ENCODE results near the gene NUBP2. TPM values are rescaled to one million over a fixed set of nuclear protein-coding genes. Genes with fewer than 3 reads are reported as not detected.

The NUBP2 gene
- total RNA-seq, 8 experiments from 2014 or later: 53.7 to 89.6 (median 67.6) TPM

DNA sequence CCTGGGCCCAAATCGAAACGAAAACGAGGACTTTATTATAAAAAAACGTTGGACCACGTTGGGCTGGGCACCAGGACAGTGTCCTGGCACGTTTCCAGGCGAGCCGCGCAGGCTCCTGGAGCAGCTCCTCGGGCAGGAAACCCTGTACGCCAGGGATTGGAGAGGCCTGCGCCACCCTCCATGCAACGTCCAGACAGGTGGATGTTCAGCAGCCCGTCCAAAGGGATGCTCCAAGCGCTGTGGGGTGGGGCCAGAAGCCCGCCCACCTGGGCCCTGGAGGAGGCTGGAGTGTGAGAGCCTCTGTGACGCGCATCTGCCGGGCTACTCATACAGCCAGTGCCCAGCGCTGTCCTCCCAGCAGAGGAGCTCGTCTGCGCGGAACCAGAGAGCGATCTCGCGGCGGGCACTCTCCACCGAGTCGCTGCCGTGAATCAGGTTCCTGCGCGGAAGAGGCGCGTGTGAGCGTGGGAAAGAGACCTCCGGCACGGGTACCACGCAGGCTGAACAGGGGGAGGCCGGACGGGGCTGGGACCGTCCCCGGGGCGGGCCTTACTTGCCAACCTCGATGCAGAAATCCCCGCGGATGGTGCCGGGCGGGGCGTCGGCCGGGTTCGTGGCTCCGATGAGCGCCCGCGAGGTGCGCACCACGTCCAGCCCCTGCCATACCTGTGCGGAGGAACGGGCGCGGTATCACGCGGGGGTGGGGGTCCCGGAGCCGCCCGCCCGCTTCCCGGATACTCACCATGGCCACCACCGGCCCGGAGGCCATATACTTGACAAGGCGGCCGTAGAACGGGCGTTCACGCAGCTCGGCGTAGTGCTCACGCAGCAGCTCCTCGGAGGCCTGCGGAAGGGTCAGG lies 12.2 kb upstream of the NUBP2 start:
- Histone ChIP-seq H3K27ac (peak overlapping the region; percentile 93 to 95), H3K4me3 (peak overlapping the region; percentile 73 to 96 (median 84)), H3K4me1 (replicated peaks in 1 of 2) (peaks cover 16 to 17% of the 10 kb centered on the region in 2 donors)
- WGBS, 10 experiments: 0 to 100% (median 30%) methylated on average over 1 to 19 of the region's 81 CpGs; no CpG with 5 or more reads in 5 of the 10 experiments
- peak; percentile 1 to 14 (median 4) for ATAC-seq (replicated peaks in 6 of 8)
- in situ Hi-C loops (cut with MboI; ENCODE audit: low pct_unique_long_range_greater_than_20kb in 2 of 9, low sequenced_read_pairs in 9 of 9, unreplicated experiment in 9 of 9): no loop called here

- Histone ChIP-seq H3K27ac (peak within 1 kb of the TSS; percentile 93 to 95), H3K4me3 (peak within 1 kb of the TSS; percentile 73 to 96 (median 84)), H3K4me1 (replicated peaks in 1 of 2) (peaks cover 16 to 17% of the 10 kb centered on the region in 2 donors)
- in situ Hi-C loops (cut with MboI; ENCODE audit: low pct_unique_long_range_greater_than_20kb in 2 of 9, low sequenced_read_pairs in 9 of 9, unreplicated experiment in 9 of 9): no loop called here
- ATAC-seq (replicated peaks in 6 of 8): peak; percentile 18 to 49 (median 45)
- 0% methylated on average over 2 of the region's 79 CpGs; no CpG with 5 or more reads in 9 of the 10 experiments for WGBS, 10 experiments
These were observed 11.4 kb upstream of the NUBP2 start, which contains the start of gene NME3 for GRCh38 chr16:1771188-1771863. Gene NME3 (minus strand): TSS chr16:1771543. CDS start chr16:1771534, 9 bp downstream.

- peak overlapping the region; percentile 73 to 96 (median 84) for H3K4me3 ChIP-seq
- no peak for ATAC-seq (replicated peaks in 6 of 8)
- H3K27ac ChIP-seq: peak overlapping the region; percentile 93 to 95
- peaks cover 16 to 17% of the 10 kb centered on the region in 2 donors for H3K4me1 ChIP-seq (replicated peaks in 1 of 2)
- 0 to 6% (median 1%) methylated on average over 1 to 9 of the region's 22 CpGs; no CpG with 5 or more reads in 2 of the 10 experiments for WGBS, 10 experiments
- in situ Hi-C loops (cut with MboI; ENCODE audit: low pct_unique_long_range_greater_than_20kb in 2 of 9, low sequenced_read_pairs in 9 of 9, unreplicated experiment in 9 of 9): no loop called here
These were observed 10.8 kb upstream of the NUBP2 start for GRCh38 chr16:1771864-1772361.

GRCh38 chr16:1772362-1772907 lies 10.3 kb upstream of the NUBP2 start, which contains the start of gene EME2:
Gene EME2 (plus strand): TSS chr16:1772810. CDS start chr16:1773228, 418 bp downstream.
- peak in 7 of 8 experiments; percentile 0 to 10 (median 1) for ATAC-seq (replicated peaks in 6 of 8)
- in situ Hi-C loops (cut with MboI; ENCODE audit: low pct_unique_long_range_greater_than_20kb in 2 of 9, low sequenced_read_pairs in 9 of 9, unreplicated experiment in 9 of 9): no loop called here
- Histone ChIP-seq H3K4me1 (replicated peaks in 1 of 2) (peaks cover 16 to 17% of the 10 kb centered on the region in 2 donors), H3K27ac (peak within 1 kb of the TSS; percentile 93 to 95), H3K4me3 (peak within 1 kb of the TSS; percentile 73 to 96 (median 84))
- WGBS, 10 experiments: 0 to 1% (median 0%) methylated on average over 3 to 21 of the region's 53 CpGs; no CpG with 5 or more reads in 2 of the 10 experiments

GRCh38 chr16:1772908-1773702 lies 9.7 kb upstream of the NUBP2 start, which contains the start of gene MRPS34:
Gene MRPS34 (minus strand): TSS chr16:1773134. CDS start chr16:1773119, 15 bp downstream.
- H3K4me3 ChIP-seq: peak within 1 kb of the TSS; percentile 73 to 96 (median 84)
- H3K4me1 ChIP-seq (replicated peaks in 1 of 2): peaks cover 16 to 17% of the 10 kb centered on the region in 2 donors
- peak within 1 kb of the TSS; percentile 93 to 95 for H3K27ac ChIP-seq
- peak; percentile 56 to 73 (median 70) for ATAC-seq (replicated peaks in 6 of 8)
- in situ Hi-C loops (cut with MboI; ENCODE audit: low pct_unique_long_range_greater_than_20kb in 2 of 9, low sequenced_read_pairs in 9 of 9, unreplicated experiment in 9 of 9): no loop called here
- WGBS, 10 experiments: no CpG with 5 or more reads among the region's 108 CpGs

DNA sequence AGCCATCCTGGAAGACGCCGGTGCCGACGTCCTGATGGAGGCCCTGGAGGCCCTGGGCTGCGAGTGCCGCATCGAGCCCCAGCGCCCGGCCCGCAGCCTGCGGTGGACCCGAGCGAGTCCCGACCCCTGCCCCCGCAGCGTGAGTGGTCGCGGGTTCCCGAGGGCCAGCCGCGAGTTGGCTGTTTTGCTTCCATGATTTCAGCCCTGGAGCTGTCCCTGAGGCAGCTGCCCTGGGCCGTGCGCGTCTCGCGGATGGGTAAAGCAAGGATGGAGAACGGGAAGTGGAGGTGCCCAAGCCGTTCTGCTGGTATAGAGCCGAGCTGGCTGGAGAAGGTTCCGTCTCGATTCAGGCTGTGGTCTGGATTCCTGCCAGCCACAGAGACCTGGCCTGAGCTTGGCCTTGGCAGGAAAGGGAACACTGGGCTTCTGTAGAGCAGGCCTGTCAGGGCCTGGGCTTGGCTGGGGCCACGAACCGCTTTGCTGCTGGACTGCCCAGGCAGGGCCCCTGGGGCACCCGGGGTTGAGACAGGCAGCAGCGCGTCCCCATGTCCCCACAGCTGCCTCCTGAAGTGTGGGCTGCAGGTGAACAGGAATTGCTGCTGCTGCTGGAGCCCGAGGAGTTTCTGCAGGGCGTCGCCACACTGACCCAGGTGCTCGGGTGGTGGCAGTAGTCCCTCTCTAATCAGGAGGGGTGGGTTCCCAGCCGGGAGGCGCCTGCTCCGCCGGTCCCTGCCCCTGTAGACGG lies 8.9 kb upstream of the NUBP2 start:
- WGBS, 10 experiments: 0 to 18% (median 0%) methylated on average over 1 to 6 of the region's 45 CpGs; no CpG with 5 or more reads in 5 of the 10 experiments
- ATAC-seq (replicated peaks in 6 of 8): peak in 3 of 8 experiments; percentile 0 to 3 (median 2)
- Histone ChIP-seq H3K27ac (peak overlapping the region; percentile 93 to 95), H3K4me1 (replicated peaks in 1 of 2) (peaks cover 16 to 17% of the 10 kb centered on the region in 2 donors), H3K4me3 (peak overlapping the region; percentile 73 to 96 (median 84))
- in situ Hi-C loops (cut with MboI; ENCODE audit: low pct_unique_long_range_greater_than_20kb in 2 of 9, low sequenced_read_pairs in 9 of 9, unreplicated experiment in 9 of 9): no loop called here

- in situ Hi-C loops (cut with MboI; ENCODE audit: low pct_unique_long_range_greater_than_20kb in 2 of 9, low sequenced_read_pairs in 9 of 9, unreplicated experiment in 9 of 9): no loop called here
- Histone ChIP-seq H3K27ac (no peak overlapping the region), H3K4me1 (replicated peaks in 1 of 2) (peaks cover 16 to 17% of the 10 kb centered on the region in 2 donors), H3K4me3 (peak overlapping the region; percentile 73 to 96 (median 84))
- WGBS, 10 experiments: 80% methylated on average over 1 to 2 of the region's 7 CpGs; no CpG with 5 or more reads in 8 of the 10 experiments
- no peak for ATAC-seq (replicated peaks in 6 of 8)
These were observed 8.3 kb upstream of the NUBP2 start for GRCh38 chr16:1774448-1774780.

DNA sequence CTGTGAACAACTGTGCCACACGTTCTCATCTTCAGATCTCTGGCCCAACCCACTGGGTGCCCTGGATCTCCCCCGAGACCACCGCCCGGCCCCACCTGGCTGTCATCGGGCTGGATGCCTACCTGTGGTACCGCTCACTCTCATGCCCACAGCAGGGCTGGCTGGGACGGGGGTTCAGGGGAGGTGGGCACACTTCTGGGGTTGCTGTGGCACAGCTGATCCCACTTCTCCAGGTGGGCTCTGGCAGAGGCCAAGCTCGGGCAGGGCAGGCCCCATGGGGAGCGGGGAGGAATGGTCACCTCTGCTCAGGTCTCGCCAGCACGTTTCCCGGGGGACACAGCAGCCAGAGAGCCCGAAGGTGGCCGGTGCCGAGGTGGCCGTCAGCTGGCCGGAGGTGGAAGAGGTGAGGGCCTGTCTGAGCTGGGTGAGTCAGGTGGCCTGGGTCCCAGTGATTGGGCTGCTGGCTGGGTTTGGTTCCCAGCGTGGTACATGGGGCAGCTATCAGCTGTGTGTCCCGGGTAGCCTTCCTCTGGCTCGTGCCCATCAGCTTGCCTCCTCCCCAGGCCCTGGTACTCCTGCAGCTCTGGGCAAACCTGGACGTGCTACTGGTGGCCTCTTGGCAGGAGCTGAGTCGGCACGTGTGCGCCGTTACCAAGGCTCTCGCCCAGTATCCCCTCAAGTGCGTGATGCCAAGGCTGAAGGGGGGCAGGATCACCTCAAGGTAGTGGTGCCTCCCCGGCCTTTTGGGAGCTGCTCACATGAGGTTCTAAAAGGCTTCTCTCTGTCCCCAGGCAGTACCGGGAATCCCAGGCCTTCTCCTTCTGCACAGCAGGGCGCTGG lies 7.5 kb upstream of the NUBP2 start:
- in situ Hi-C loops (cut with MboI; ENCODE audit: low pct_unique_long_range_greater_than_20kb in 2 of 9, low sequenced_read_pairs in 9 of 9, unreplicated experiment in 9 of 9): no loop called here
- H3K27ac ChIP-seq: no peak overlapping the region
- 85 to 100% (median 89%) methylated on average over 2 to 6 of the region's 30 CpGs; no CpG with 5 or more reads in 6 of the 10 experiments for WGBS, 10 experiments

DNA sequence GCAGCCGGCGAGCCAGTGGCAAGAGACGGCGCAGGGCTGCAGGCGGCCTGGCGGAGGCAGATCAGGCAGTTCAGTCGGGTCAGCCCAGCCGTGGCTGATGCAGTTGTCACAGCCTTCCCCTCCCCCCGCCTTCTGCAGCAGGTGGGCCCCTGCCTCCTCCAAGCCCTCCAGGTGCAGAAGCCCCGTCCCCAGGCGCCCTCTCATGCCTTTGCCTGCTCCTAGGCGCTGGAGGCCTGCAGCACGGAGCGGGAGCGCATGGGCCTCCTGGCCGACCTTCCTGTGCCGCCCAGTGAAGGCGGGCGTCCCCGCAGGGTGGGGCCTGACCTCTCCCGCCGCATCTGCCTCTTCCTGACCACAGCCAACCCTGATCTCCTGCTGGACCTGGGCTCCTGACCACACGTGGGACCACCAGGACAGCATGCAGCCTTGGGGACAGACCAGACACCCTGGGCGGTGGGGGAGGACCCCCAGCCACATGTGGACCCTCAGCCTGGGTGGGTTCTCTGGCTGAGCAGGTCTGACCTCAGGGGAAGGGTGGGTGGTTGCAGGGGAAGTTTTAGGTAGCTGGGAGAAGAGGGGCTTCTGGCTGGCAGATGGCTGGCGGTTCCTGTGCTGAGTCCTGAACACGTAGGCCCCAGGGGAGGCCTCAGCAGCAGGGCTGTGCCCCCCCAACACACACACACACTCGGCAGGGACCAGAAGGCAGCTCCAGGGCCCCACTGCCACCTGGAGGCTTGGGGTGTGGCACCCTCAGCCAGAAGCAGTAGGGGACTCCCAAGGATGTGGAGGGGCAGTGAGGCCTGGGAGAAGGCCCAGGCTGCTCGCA lies 6.7 kb upstream of the NUBP2 start:
- peaks cover 13 to 14% of the 10 kb centered on the region in 2 donors for H3K4me1 ChIP-seq (replicated peaks in 1 of 2)
- in situ Hi-C loops (cut with MboI; ENCODE audit: low pct_unique_long_range_greater_than_20kb in 2 of 9, low sequenced_read_pairs in 9 of 9, unreplicated experiment in 9 of 9): no loop called here
- H3K4me3 ChIP-seq: no peak overlapping the region
- WGBS, 10 experiments: 86 to 100% (median 96%) methylated on average over 1 to 7 of the region's 28 CpGs; no CpG with 5 or more reads in 6 of the 10 experiments
- H3K27ac ChIP-seq: no peak overlapping the region
- ATAC-seq (replicated peaks in 6 of 8): no peak

More for the DNA sequence above, 7.5 kb upstream of the NUBP2 start:
- Histone ChIP-seq H3K4me3 (no peak overlapping the region), H3K4me1 (replicated peaks in 1 of 2) (peaks cover 14 to 15% of the 10 kb centered on the region in 2 donors)
- no peak for ATAC-seq (replicated peaks in 6 of 8)

DNA sequence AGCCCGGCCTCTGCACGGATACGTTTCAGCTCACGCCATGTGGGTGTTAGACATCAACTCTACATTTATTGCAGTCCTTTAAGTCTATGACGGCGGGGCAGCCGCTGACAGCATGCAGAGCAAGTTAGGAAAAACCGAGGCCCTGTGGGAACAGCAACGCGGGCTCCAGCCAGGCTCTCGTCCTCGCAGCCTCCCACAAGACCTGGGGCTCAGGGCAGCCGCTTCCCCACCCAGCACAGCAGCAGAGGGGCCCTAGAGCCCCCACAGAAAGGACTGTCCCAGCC lies 6.1 kb upstream of the NUBP2 start:
- in situ Hi-C loops (cut with MboI; ENCODE audit: low pct_unique_long_range_greater_than_20kb in 2 of 9, low sequenced_read_pairs in 9 of 9, unreplicated experiment in 9 of 9): no loop called here
- H3K27ac ChIP-seq: no peak overlapping the region
- H3K4me1 ChIP-seq (replicated peaks in 1 of 2): peaks cover 18% of the 10 kb centered on the region in 2 donors
- ATAC-seq (replicated peaks in 6 of 8): no peak
- H3K4me3 ChIP-seq: no peak overlapping the region
- WGBS, 10 experiments: 64 to 100% (median 88%) methylated on average over 2 to 4 of the region's 13 CpGs; no CpG with 5 or more reads in 6 of the 10 experiments

Measured in motor neuron (in vitro differentiated cells).